CD4-positive, alpha-beta memory T cell (primary cell): ENCODE measurements around the gene FBXO48. TPM values are rescaled to one million over a fixed set of nuclear protein-coding genes. Genes with fewer than 3 reads are reported as not detected.

Experiments used
- CTCF ChIA-PET: fragments of 350-600 bp; sonication (Branson Sonifier 250); formaldehyde crosslinking; loops from one replicate; lab custom pipeline; 2021; ENCODE audit warnings: inconsistent platforms; ENCODE audit not compliant: partially characterized antibody; lab: Charles Lee
- POLR2A ChIA-PET: fragments of 350-600 bp; sonication (Branson Sonifier 250); formaldehyde crosslinking; loops from one replicate; lab custom pipeline; 2021; ENCODE audit not compliant: partially characterized antibody; lab: Charles Lee
- DNase-seq, 5 donors: peaks; one replicate each; pipeline versions ENCODE4 v3.0.0 to v3.0.0-alpha.2; 2020 to 2022; ENCODE audit warnings: mixed read lengths in 1 of 5
- H3K27ac ChIP-seq: one replicate; pipeline ENCODE4 v1.7.0; 2013; ENCODE audit warnings: low read depth, low read length
- H3K27me3 ChIP-seq: 2 replicates; pipeline ENCODE4 v1.7.0; 2013; ENCODE audit warnings: mild to moderate bottlenecking, low read length, moderate library complexity; ENCODE audit not compliant: insufficient read depth
- H3K36me3 ChIP-seq: 2 replicates; pipeline ENCODE4 v1.7.0; 2013; ENCODE audit warnings: mild to moderate bottlenecking, low read length, moderate library complexity; ENCODE audit not compliant: insufficient read depth
- H3K4me1 ChIP-seq: 2 replicates; pipeline ENCODE4 v1.7.0; 2013; ENCODE audit warnings: mild to moderate bottlenecking, low read length, moderate library complexity; ENCODE audit not compliant: insufficient read depth
- H3K4me3 ChIP-seq, 2 donors: one replicate each; pipeline ENCODE4 v1.7.0; 2013; ENCODE audit warnings: low read length in 2 of 2, mild to moderate bottlenecking in 1 of 2
- H3K9me3 ChIP-seq, 2 donors: one replicate each; pipeline ENCODE4 v1.7.0; 2013; ENCODE audit warnings: low read length in 2 of 2, control low read depth in 1 of 2; ENCODE audit not compliant: control insufficient read depth in 1 of 2
- H3K27ac Mint-ChIP-seq, 7 donors: one replicate each; pipeline ENCODE4 v1.8.0; 2020 to 2021; ENCODE audit warnings: mixed read lengths in 7 of 7, mild to moderate bottlenecking in 6 of 7, inconsistent platforms in 3 of 7, moderate library complexity in 3 of 7
- H3K27me3 Mint-ChIP-seq, 2 donors: one replicate each; pipeline ENCODE4 v1.8.0; 2020 to 2021; ENCODE audit warnings: mixed read lengths in 2 of 2
- H3K36me3 Mint-ChIP-seq, 2 donors: one replicate each; pipeline ENCODE4 v1.8.0; 2020 to 2021; ENCODE audit warnings: mixed read lengths in 2 of 2, inconsistent platforms in 1 of 2, mild to moderate bottlenecking in 1 of 2
- H3K4me1 Mint-ChIP-seq, 4 donors: one replicate each; pipeline ENCODE4 v1.8.0; 2020 to 2021; ENCODE audit warnings: mixed read lengths in 4 of 4, mild to moderate bottlenecking in 1 of 4
- H3K4me3 Mint-ChIP-seq, 8 donors: one replicate each; pipeline ENCODE4 v1.8.0; 2020 to 2021; ENCODE audit warnings: mixed read lengths in 8 of 8, mild to moderate bottlenecking in 7 of 8, moderate library complexity in 6 of 8, inconsistent platforms in 3 of 8
- H3K9me3 Mint-ChIP-seq, 8 donors: one replicate each; pipeline ENCODE4 v1.8.0; 2020 to 2021; ENCODE audit warnings: mixed read lengths in 8 of 8, mild to moderate bottlenecking in 5 of 8, inconsistent platforms in 3 of 8, moderate library complexity in 1 of 8
- intact Hi-C: fragments of 100-400 bp; cut with micrococcal nuclease; formaldehyde crosslinking; loops from one replicate; pipeline ENCODE4 v1.15.1; 2023
- polyA plus RNA-seq, 2 donors: library from polyadenylated mRNA; unstranded; fragments of 300-500 nt; fragmentation: Illumina TruSeq; gene quantifications; one replicate each; pipeline ENCODE4 v1.2.3, GENCODE V29; 2021
- total RNA-seq, 2 experiments: library from RNA; stranded (reverse); gene quantifications; one replicate each; pipeline ENCODE4 v1.2.3, GENCODE V29; 2021

FBXO48 gene
- total and polyA plus RNA-seq, 4 experiments from 2014 or later = 0.67 to 6.5 (median 3.8) TPM

DNA sequence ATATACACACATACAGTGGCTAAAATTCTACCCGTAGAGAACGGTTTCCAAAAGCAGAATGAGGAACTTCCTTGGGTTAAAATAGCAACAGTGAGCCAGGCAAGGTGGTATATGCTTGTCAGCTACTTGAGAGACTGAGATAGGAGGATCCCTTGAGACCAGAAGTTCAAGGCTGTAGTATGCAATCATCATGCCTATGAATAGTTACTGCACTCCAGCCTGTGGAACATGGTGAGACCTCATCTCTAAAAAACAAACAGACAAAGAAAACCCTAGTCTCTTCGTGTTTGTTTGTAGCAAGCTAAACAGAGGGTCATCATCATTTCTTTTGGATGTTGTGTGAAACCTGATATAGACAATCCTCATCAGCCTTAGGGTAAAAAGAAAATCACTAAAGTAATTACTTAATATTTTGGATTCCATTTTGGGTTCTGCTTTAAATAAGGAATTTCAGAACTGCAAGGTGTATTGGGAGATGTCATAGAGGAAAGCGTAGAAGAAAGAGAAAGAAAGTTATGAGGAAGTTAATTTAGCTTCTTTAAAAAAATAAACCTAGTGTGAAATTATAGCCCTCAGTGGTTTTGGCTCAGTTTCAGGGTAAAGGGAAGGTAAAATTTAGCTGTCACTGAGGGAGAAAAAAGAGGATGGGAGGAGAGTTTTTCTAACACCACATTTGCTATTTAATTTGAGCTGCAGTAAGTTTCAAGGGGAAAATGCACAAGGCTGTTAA, 55.5 kb downstream of the FBXO48 start:
- CTCF ChIA-PET = interaction anchor here (1.3 kb wide), 1 partner anchor 28 kb away, joined by 4 read pairs; no protein-coding TSS in a partner anchor
- Histone ChIP-seq H3K9me3 (no peaks in the 10 kb centered on the region), H3K4me1 (peaks cover 16% of the 10 kb centered on the region), H3K27ac (no peak overlapping the region), H3K4me3 (no peak overlapping the region), H3K36me3 (no peaks in the 10 kb centered on the region), H3K27me3 (no peaks in the 10 kb centered on the region)
- Mint-ChIP-seq H3K4me1 (peaks cover 6 to 42% (median 30%) of the 10 kb centered on the region in 4 donors), H3K36me3 (peaks cover 1 to 3% of the 10 kb centered on the region in 2 donors), H3K9me3 (peaks cover 0 to 19% (median 14%) of the 10 kb centered on the region in 8 donors), H3K27me3 (peaks cover 0 to under 1% of the 10 kb centered on the region in 2 donors), H3K27ac (peak overlapping the region in 5 of 7 donors; percentile 3 to 38 (median 15)), H3K4me3 (peak overlapping the region in 4 of 8 donors; percentile 7 to 62 (median 24))
- POLR2A ChIA-PET = interaction anchor here (1.0 to 1.4 kb wide), 5 partner anchors 8 to 46 kb away, joined by 3 to 4 read pairs (median 4); no protein-coding TSS in a partner anchor
- DNase-seq = no peak
- intact Hi-C loops = no loop called here

Other genes starting within 250 kb of the FBXO48 start
- 10 to 100 TPM; 74.8 to 76.8 TPM for gene PPP3R1, start 214.8 kb downstream of the FBXO48 start, total RNA-seq
- gene PPP3R1, start 214.8 kb downstream of the FBXO48 start, polyA plus RNA-seq = 1 to 10 TPM; 3.9 to 5.4 TPM
- gene CNRIP1, start 147.3 kb downstream of the FBXO48 start, total RNA-seq = under 1 TPM in 1 of 2 experiments, not detected in 1; 0.29 TPM
- not detected for gene CNRIP1, start 147.3 kb downstream of the FBXO48 start, polyA plus RNA-seq
- gene PLEK, start 102.0 kb downstream of the FBXO48 start, total RNA-seq = 10 to 100 TPM in 1 of 2 experiments, 1 to 10 TPM in 1; 9.1 to 10.7 TPM
- 1 to 10 TPM; 5.7 to 7.3 TPM for gene PLEK, start 102.0 kb downstream of the FBXO48 start, polyA plus RNA-seq
- gene APLF, start 291 bp upstream of the FBXO48 start, total RNA-seq = 1 to 10 TPM; 8.2 to 9.5 TPM
- gene APLF, start 291 bp upstream of the FBXO48 start, polyA plus RNA-seq = 1 to 10 TPM; 2.9 to 3.2 TPM
- not detected for gene PROKR1, start 176.3 kb upstream of the FBXO48 start, total RNA-seq
- under 1 TPM in 1 of 2 donors, not detected in 1; 0.07 TPM for gene PROKR1, start 176.3 kb upstream of the FBXO48 start, polyA plus RNA-seq